Fibroblast of the aortic adventitia (primary cell): ENCODE measurements around the gene ATXN1. TPM values are rescaled to one million over a fixed set of nuclear protein-coding genes. Genes with fewer than 3 reads are reported as not detected.
A peak's percentile ranks its signal among the peaks of the same experiment; 100 is the strongest.

ENCODE experiments used
- DNase-seq: peaks from one replicate; pipeline ENCODE4 v3.0.0-alpha.2; 2010; ENCODE audit warnings: low read depth
- H3K4me3 ChIP-seq: 2 replicates; pipeline ENCODE4 v1.5.1; 2011; ENCODE audit warnings: low read depth, mild to moderate bottlenecking, control low read depth, low read length, moderate library complexity
- total RNA-seq: library from RNA; depleted of rRNA; stranded (reverse); fragments of >200 nt; gene quantifications from 2 replicates; pipeline ENCODE4 v1.2.3, GENCODE V29; 2012; ENCODE audit warnings: low replicate concordance
- TF ChIP-seq, protein P1 (sequence below): IDR thresholded peaks from 2 replicates; pipeline ENCODE4 v1.5.1; 2011; ENCODE audit warnings: mild to moderate bottlenecking, low read length, control low read depth, inconsistent platforms; ENCODE audit not compliant: insufficient read depth

The ATXN1 gene
- total RNA-seq, 1 donor, result 39.3 TPM

DNA sequence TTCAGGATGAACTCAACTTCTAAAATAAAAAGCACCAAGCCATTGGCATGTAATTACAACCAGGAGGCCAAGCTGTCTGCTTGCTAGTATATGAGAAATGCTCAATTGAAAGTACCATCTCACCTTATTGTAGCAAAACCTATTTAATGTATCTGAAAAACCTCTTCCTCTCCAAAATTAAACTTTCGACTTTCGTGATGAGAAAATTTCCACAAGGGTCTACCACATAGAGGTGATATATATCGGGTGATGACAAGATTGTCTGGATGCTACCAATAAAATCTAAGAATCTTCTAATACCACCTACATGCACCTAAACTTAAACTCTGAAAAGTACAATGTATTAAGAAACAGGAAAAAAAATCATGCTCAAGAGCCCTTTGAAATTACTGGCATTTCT, 74.2 kb downstream of the ATXN1 start:
- TF ChIP-seq, protein P1, sequence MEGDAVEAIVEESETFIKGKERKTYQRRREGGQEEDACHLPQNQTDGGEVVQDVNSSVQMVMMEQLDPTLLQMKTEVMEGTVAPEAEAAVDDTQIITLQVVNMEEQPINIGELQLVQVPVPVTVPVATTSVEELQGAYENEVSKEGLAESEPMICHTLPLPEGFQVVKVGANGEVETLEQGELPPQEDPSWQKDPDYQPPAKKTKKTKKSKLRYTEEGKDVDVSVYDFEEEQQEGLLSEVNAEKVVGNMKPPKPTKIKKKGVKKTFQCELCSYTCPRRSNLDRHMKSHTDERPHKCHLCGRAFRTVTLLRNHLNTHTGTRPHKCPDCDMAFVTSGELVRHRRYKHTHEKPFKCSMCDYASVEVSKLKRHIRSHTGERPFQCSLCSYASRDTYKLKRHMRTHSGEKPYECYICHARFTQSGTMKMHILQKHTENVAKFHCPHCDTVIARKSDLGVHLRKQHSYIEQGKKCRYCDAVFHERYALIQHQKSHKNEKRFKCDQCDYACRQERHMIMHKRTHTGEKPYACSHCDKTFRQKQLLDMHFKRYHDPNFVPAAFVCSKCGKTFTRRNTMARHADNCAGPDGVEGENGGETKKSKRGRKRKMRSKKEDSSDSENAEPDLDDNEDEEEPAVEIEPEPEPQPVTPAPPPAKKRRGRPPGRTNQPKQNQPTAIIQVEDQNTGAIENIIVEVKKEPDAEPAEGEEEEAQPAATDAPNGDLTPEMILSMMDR, result no peak
- DNase-seq, result no peak
- no peak overlapping the region for H3K4me3 ChIP-seq

DNA sequence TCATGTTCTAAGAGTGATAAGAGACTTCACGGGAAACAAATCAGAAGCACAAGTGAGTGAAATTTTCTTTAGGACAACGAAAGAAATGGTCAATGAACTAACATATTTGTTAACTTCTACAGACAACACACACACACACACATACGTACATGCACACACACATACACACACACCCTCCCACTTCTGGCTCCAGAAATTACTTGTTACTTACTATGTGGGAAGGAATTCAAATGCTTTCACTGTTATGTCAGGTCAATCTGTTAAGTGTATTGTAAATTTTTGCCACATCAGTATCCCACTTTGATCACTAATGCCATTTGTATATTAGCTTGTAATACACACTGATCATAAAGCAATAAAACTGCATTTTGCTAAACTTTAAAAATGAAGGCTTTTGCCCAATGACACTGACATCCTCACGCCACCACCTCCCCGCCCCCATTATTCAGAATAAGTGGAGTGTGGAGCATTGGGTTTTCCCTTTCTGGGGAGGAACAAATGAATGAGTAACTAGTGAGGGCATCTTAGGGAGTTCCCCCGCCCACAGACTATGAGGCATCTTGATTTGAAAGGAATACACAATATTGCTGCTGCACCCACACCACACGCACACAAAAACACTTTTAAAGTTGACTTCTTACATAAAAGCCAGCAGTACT, 76.2 kb downstream of the ATXN1 start:
- peak; percentile 68 for DNase-seq
- no peak overlapping the region for H3K4me3 ChIP-seq
- TF ChIP-seq, protein P1, result no peak

DNA sequence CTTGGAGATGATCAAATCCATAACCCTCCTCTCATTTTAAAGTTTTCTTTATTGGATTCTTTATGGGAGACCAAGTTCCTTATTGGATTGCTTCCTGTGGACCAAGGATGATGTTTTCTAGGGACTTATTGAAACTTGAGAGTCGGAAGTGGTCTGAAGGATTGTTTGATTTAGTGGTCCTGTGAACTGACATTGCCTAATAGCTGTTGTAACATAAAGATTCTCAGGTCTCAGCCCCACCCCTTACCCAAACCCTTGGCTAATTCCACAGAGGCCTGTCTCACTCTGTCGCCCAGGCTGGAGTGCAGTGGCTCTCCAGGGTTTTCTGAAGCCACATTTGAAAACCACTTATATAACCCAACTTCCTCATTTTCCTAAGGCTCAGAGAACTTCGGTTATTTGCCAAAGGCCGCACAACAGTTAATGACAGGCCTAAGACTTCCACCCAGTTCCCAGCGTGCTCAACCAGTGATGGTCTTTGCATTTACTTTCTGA, 77.0 kb downstream of the ATXN1 start:
- no peak overlapping the region for H3K4me3 ChIP-seq
- TF ChIP-seq, protein P1, result no peak
- no peak for DNase-seq

DNA sequence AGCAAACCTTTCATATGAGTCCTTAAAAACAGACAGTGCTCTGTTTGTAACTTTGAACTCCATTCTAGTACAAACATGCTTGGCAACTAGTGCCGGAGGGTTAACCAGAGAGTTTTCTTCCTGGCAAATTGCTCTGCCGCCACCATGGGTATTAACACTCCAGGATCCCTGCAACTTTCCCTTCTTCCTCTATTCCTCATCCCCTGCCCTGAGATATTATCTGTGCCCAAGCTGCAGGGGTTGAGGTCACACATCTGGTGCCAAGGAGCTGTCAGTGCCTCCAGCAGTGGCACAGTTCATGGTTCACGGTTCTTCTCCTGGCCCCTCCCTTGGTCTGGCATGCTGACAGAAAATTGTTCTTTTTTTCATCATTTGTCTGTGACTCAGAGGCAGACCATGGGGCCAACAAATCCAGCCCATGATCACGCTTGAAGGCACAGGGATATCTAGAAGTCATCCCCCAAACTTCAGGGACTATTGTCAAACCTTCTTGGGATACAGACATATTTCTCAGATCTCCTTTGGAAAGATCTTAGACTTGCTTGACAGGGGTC, 77.5 kb downstream of the ATXN1 start:
- DNase-seq, result peak; percentile 81
- no peak overlapping the region for H3K4me3 ChIP-seq
- TF ChIP-seq, protein P1, result no peak

DNA sequence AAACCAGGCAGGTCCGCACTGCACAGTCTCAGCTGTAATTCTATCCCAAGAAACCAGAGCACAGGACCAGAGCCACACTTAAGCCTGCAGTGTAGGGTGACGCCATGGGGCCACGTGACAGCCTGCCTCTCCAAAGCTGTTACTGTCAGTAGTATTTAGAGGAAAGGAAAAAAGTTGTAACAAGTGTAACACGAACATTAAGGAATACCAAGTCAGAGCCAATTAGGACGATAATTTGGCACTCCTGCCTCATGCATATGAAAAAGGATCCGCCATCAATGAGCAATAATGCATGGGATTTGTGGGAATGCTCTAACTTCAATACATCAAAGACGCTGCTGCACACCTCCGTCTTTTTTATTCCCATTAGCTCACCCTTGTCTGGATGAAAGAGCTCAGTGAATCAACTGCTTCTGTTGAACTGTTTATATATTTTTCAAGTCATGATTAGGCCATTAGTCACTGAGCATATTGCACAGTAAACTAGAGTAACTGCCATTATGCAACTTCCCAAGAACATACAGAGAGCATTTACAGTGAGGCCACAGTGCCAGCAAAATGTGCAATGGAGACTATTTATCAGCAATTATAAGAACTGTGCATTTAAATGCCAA, 79.9 kb downstream of the ATXN1 start:
- H3K4me3 ChIP-seq, result peak overlapping the region; percentile 11
- DNase-seq, result peak; percentile 95
- TF ChIP-seq, protein P1, result no peak

DNA sequence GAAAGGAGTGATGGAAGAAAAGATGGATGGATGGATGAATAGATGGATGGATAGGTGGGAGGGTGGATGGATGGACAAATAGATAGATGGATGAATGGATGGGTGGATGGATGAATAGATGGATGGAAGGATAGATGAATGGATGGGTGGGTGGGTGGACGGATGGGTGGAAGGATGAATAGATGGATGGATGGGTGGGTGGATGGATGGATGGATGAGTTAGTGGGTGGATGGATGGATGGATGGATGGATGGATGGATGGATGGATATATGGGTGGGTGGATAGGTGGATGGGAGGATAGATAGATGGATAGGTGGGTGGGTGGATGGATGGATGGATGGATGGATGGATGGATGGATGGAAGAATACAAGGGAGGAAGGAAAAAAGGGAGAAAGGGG, 82.2 kb downstream of the ATXN1 start:
- TF ChIP-seq, protein P1, result no peak
- no peak overlapping the region for H3K4me3 ChIP-seq
- DNase-seq, result no peak
